GM12878 (cell line): ENCODE data around the gene TSEN54. TPM values are rescaled to one million over a fixed set of nuclear protein-coding genes. Genes with fewer than 3 reads are reported as not detected.

Experiments
- ATAC-seq: fragments of 200-7000 bp; cut with Tn5 transposase; 3 replicates; pipeline ENCODE4 v1.9.1; 2020; ENCODE audit warnings: mild to moderate bottlenecking, moderate library complexity
- BruUV-seq: library from RNA; stranded (reverse); fragments of 400-500 nt; replicated peaks from 2 replicates; lab custom pipeline; 2021; lab: Mats Ljungman, UMichigan
- CTCF ChIA-PET: fragments of 300-600 bp; sonication (Branson Sonifier 250); formaldehyde crosslinking; extraction: SDS; loops from one replicate; lab custom pipeline; 2021; ENCODE audit warnings: inconsistent platforms; lab: Yijun Ruan, JAX
- POLR2A ChIA-PET: fragments of 350-600 bp; formaldehyde crosslinking; extraction: SDS; loops from one replicate; lab custom pipeline; 2021; ENCODE audit warnings: inconsistent platforms; lab: Charles Lee
- RAD21 ChIA-PET: fragments of 300-600 bp; sonication (Branson Sonifier 250); formaldehyde crosslinking; loops from one replicate; lab custom pipeline; 2023; ENCODE audit warnings: antibody characterized with exemption; ENCODE audit not compliant: unreplicated experiment; lab: Charles Lee
- SMC1A ChIA-PET: fragments of 300-600 bp; sonication (Branson Sonifier 250); formaldehyde crosslinking; loops from one replicate; lab custom pipeline; 2023; ENCODE audit not compliant: unreplicated experiment, uncharacterized antibody; lab: Charles Lee
- DNase-seq: peaks from one replicate; pipeline ENCODE4 v3.0.0-alpha.2; 2011; ENCODE audit warnings: low read depth, low spot score
- FAIRE-seq: peaks from 3 replicates; lab custom pipeline; 2011; peaks lifted over from hg19 to GRCh38; lab: Jason Lieb, UNC
- H2AFZ ChIP-seq: 2 replicates; pipeline ENCODE4 v1.6.0; 2011; ENCODE audit warnings: low read depth, low read length, control low read depth; ENCODE audit not compliant: control insufficient read depth
- H3K27ac ChIP-seq: 2 replicates; pipeline ENCODE4 v1.5.1; 2011; ENCODE audit warnings: control low read depth; ENCODE audit not compliant: control insufficient read depth, insufficient read depth
- H3K27me3 ChIP-seq, 2 experiments: replicated peaks in 1 of 2; 2 replicates each; pipeline versions ENCODE4 v1.6.0 to v1.6.1; 2011; ENCODE audit warnings: low read length in 1 of 2; ENCODE audit not compliant: control insufficient read depth in 2 of 2, insufficient read depth in 2 of 2
- H3K36me3 ChIP-seq, 2 experiments: 2 replicates each; pipeline ENCODE4 v1.5.1; 2011; ENCODE audit warnings: low read length in 1 of 2; ENCODE audit not compliant: control insufficient read depth in 2 of 2, insufficient read depth in 2 of 2
- H3K4me1 ChIP-seq: 2 replicates; pipeline ENCODE4 v1.6.1; 2011; ENCODE audit warnings: mild to moderate bottlenecking, low read length, moderate library complexity, mixed read lengths; ENCODE audit not compliant: control insufficient read depth, insufficient read depth
- H3K4me2 ChIP-seq: 2 replicates; pipeline ENCODE4 v1.6.0; 2011; ENCODE audit warnings: control low read depth; ENCODE audit not compliant: control insufficient read depth, insufficient read depth
- H3K4me3 ChIP-seq: fragments of 200-600 bp; sonication (generic); 2 replicates; pipeline ENCODE4 v1.5.1; 2016
- H3K79me2 ChIP-seq: 2 replicates; pipeline ENCODE4 v1.6.0; 2011; ENCODE audit warnings: low read length; ENCODE audit not compliant: control insufficient read depth, insufficient read depth
- H3K9ac ChIP-seq: 2 replicates; pipeline ENCODE4 v1.8.0; 2011; ENCODE audit warnings: low read length, control low read depth, mixed read lengths; ENCODE audit not compliant: control insufficient read depth, insufficient read depth
- H3K9me3 ChIP-seq: replicated peaks from 3 replicates; pipeline ENCODE4 v1.5.1; 2011; ENCODE audit warnings: mild to moderate bottlenecking, low read length; ENCODE audit not compliant: control insufficient read depth, insufficient read depth
- H4K20me1 ChIP-seq: 2 replicates; pipeline ENCODE4 v1.6.0; 2011; ENCODE audit not compliant: control insufficient read depth, insufficient read depth
- BHLHE40 ChIP-seq, 2 experiments: fragments of 450-650 bp in 1 of 2; IDR thresholded peaks; 2 replicates each; pipeline ENCODE4 v1.6.1; 2011 to 2017; ENCODE audit warnings: low read depth in 2 of 2, borderline replicate concordance in 1 of 2, improper control_type of control experiment in 1 of 2, low read length in 1 of 2, mild to moderate bottlenecking in 1 of 2
- BMI1 ChIP-seq: fragments of 450-650 bp; IDR thresholded peaks from 2 replicates; pipeline ENCODE4 v1.6.1; 2016; ENCODE audit warnings: mild to moderate bottlenecking, moderate library complexity, borderline replicate concordance
- IKZF1 ChIP-seq: fragments of 450-650 bp; conservative IDR thresholded peaks from 2 replicates; pipeline ENCODE4 v1.6.1; 2017; ENCODE audit warnings: antibody characterized with exemption, mild to moderate bottlenecking
- LARP7 ChIP-seq: fragments of 450-650 bp; IDR thresholded peaks from 2 replicates; pipeline ENCODE4 v1.6.1; 2017; ENCODE audit warnings: mild to moderate bottlenecking
- POLR2A ChIP-seq: IDR thresholded peaks from 2 replicates; pipeline ENCODE4 v1.6.1; 2011; ENCODE audit warnings: low read depth, mild to moderate bottlenecking, low read length
- PRDM15 ChIP-seq: fragments of 450-650 bp; formaldehyde crosslinking; IDR thresholded peaks from 2 replicates; pipeline ENCODE4 v1.4.0; 2020; ENCODE audit warnings: mild to moderate bottlenecking, moderate library complexity
- ZBTB40 ChIP-seq: fragments of 450-650 bp; IDR thresholded peaks from 2 replicates; pipeline ENCODE4 v1.6.1; 2016; ENCODE audit warnings: mild to moderate bottlenecking, moderate library complexity, borderline replicate concordance
- ZNF592 ChIP-seq: fragments of 450-650 bp; IDR thresholded peaks from 2 replicates; pipeline ENCODE4 v1.6.1; 2017; ENCODE audit warnings: mild to moderate bottlenecking, moderate library complexity
- ZZZ3 ChIP-seq: IDR thresholded peaks from 2 replicates; pipeline ENCODE4 v1.6.1; 2011; ENCODE audit warnings: low read depth; ENCODE audit not compliant: control insufficient read depth, insufficient read length
- WGBS: methylation state at CpG from one replicate; pipeline ENCODE4 v1.1.6; 2016; ENCODE audit warnings: low lambda C conversion rate; ENCODE audit not compliant: insufficient replicate concordance, insufficient coverage; ENCODE audit errors: missing lambda C conversion rate; 5-methylcytosine and 5-hydroxymethylcytosine counted together
- in situ Hi-C: fragments of 300-500 bp; cut with MboI; formaldehyde crosslinking; loops from 9 replicates; pipeline ENCODE4 v1.14.3; 2018; ENCODE audit warnings: mixed read lengths
- intact Hi-C: fragments of 100-400 bp; cut with micrococcal nuclease; formaldehyde crosslinking; loops from one replicate; pipeline ENCODE4 v1.14.2; 2022; ENCODE audit not compliant: unreplicated experiment
- polyA plus RNA-seq, 11 experiments: library from polyadenylated mRNA; depleted of rRNA in 4 of 11; unstranded in 6 of 11; stranded (reverse) in 5 of 11; fragments of >200 nt; fragmentation: Nextera tagmentation in 4 of 11; fragmentation: Illumina TruSeq in 1 of 11; extraction: Ambion mirVana in 4 of 11; extraction: Trizol in 1 of 11; gene quantifications; 1 replicate in 1 of 11; 2 replicates in 10 of 11; pipeline versions ENCODE4 v1.2.1 to v1.2.3, GENCODE V29; 2011 to 2016; ENCODE audit warnings: inconsistent platforms in 2 of 11, missing spikeins in 2 of 11, low read depth in 1 of 11
- total RNA-seq, 4 experiments: library from RNA; depleted of rRNA in 3 of 4; stranded (reverse); fragments of >200 nt in 3 of 4; fragmentation: Illumina TruSeq in 1 of 4; extraction: Trizol in 1 of 4; gene quantifications; 2 replicates each; pipeline versions ENCODE4 v1.2.1 to v1.2.3, GENCODE V29; 2013 to 2021

TSEN54 gene
- total and polyA plus RNA-seq, 10 of the 15 experiments (the other 5 are each of a cell fraction or from before 2014, with no cell fraction given), result 7.1 to 48.0 (median 41.1) TPM

- TF ChIP-seq ZZZ3 (no peak), BHLHE40 (IDR thresholded peaks at IDR 0.05; ENCODE audit: borderline replicate concordance in 1 of 2, low read depth in 2 of 2, low read length in 1 of 2) (no peak)
Observed at GRCh38 chr17:75563063-75563758, 46.9 kb downstream of the TSEN54 start (continued).

GRCh38 chr17:75564195-75564594, 47.9 kb downstream of the TSEN54 start:
- H3K9ac ChIP-seq, result no peak overlapping the region
- H3K27ac ChIP-seq, result no peak overlapping the region
- no peak for FAIRE-seq
- H3K4me2 ChIP-seq, result no peak overlapping the region
- H3K79me2 ChIP-seq, result no peaks in the 10 kb centered on the region
- no peak for ATAC-seq
- no peak overlapping the region for H2AFZ ChIP-seq
- no TSS peak for BruUV-seq
- H3K4me1 ChIP-seq, result peaks cover 9% of the 10 kb centered on the region
- no peak for DNase-seq
- no peaks in the 10 kb centered on the region for H3K36me3 ChIP-seq
- intact Hi-C loops (no loop called here), in situ Hi-C loops (no loop called here)
- ChIA-PET POLR2A (no interaction called here), RAD21 (no interaction called here), SMC1A (no interaction called here), CTCF (no interaction called here)
- H4K20me1 ChIP-seq, result no peaks in the 10 kb centered on the region
- no peaks in the 10 kb centered on the region for H3K9me3 ChIP-seq
- H3K27me3 ChIP-seq, result no peaks in the 10 kb centered on the region
- 51% methylated on average over 6 of the region's 11 CpGs for WGBS
- H3K4me3 ChIP-seq, result no peak overlapping the region
- no peak for TF ChIP-seq POLR2A
- no peak for TF ChIP-seq LARP7
- TF ChIP-seq ZBTB40, result no peak
- no peak for TF ChIP-seq PRDM15 (CRISPR knock-in tag)
- no peak for TF ChIP-seq ZZZ3
- no peak for TF ChIP-seq ZNF592
- TF ChIP-seq BMI1, result no peak
- TF ChIP-seq IKZF1, result no peak
